KBM-7 (cell line): ENCODE data around the gene CASP1.

ENCODE experiments used
- DNase-seq: peaks from one replicate; pipeline ENCODE4 v3.0.0-alpha.2; 2015
- in situ Hi-C: fragments of 300-500 bp; cut with MboI; formaldehyde crosslinking; loops from 2 replicates; pipeline ENCODE4 v1.14.3; 2020; ENCODE audit warnings: low sequenced_read_pairs, low pct_unique_long_range_greater_than_20kb, mixed read lengths

Gene CASP1

DNA sequence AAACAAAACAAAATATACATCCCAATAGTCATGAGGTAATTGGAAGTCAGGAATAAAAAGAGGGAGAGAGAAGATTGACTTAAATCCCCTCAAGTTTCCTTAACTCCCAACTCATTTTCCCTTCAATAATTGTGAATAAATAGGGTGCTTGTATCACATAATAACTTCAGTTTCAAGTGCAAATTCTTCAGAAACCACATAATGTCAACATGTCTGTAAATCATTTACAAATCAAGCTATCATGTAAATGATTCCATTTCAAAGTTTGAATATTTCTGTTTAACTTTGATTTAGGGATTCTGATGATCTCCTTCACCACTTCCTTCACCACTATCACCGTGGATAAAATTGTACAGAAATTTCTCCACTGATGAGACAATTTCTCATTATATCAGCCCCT is 35.2 kb downstream of the CASP1 start:
- in situ Hi-C loops = no loop called here

DNA sequence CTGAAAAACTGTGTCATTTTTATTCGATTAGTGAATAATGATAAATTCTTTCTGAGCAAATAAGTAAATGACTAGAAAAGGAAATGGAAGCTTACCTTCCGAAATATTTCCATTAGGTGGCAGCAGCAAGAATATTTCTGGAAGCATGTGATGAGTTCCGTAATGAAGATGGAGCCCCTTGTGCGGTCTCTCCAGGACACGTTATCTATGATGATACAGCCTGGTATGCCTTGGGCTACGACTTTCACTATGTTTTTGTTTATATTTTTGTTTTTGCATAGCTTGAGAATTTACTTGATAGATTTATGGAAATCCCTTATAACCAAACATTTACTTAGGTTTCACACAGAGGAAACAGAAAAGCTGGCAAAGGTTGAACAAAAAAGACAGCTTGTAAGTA is 37.7 kb downstream of the CASP1 start:
- DNase-seq = peak; percentile 4
- in situ Hi-C loops = no loop called here

More for the DNA sequence above, 35.2 kb downstream of the CASP1 start:
- DNase-seq = no peak

DNA sequence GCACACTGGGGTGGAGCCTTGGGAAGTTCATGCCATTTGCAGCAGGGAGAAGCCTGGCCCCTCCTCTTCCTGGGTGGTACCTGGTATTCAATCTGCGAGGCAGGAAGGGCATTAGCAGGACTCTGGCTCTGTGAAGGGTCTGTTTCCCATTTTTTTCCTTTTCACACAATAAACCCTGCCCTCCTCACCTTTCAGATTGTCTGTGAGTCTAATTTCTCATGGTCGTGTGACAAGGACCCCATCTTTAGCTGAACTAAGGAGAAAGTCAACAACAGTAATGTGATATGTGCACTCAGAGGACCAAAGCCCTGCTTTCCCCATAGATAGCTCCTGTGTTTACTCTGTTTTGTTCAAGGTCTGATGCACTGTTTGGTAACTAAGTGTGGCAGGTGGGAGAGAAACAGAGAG is 39.9 kb downstream of the CASP1 start:
- in situ Hi-C loops = no loop called here
- no peak for DNase-seq

DNA sequence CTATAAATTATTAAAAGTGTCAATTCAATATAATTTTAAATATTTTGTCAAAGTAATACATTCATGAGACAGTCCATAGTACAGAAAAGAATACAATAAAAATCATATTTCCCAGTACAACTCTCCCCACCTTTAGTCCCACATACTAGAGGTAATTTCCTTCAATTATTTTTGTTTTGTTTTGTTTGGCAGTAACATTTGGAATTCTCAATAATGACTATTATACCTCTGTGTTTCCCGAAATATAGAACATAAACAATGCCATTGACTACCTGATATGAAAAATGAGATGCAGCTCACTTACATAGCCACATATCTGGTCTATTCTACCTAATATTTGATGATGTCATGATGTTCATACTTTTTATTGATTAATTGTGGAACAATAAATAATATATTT is 42.2 kb downstream of the CASP1 start:
- in situ Hi-C loops = no loop called here
- DNase-seq = no peak

DNA sequence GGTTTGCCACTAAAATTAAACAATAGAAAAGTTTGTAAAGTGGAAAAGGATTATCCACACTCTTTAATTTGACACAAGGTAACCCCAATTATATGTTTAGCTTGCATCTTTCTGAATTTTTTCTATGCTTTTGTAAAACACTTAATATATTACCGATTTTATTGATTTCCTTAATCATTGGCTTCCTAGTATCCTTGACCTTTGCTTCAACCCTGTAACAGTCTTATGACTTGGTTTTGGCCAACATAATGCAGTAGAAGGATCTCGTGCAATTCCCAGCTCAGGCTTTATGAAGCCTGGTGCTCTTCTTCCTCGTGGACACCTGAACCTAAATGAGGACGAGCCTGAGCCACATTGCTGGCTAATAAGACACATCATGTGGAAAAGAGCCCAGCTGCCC is 43.0 kb downstream of the CASP1 start:
- no peak for DNase-seq
- in situ Hi-C loops = no loop called here

DNA sequence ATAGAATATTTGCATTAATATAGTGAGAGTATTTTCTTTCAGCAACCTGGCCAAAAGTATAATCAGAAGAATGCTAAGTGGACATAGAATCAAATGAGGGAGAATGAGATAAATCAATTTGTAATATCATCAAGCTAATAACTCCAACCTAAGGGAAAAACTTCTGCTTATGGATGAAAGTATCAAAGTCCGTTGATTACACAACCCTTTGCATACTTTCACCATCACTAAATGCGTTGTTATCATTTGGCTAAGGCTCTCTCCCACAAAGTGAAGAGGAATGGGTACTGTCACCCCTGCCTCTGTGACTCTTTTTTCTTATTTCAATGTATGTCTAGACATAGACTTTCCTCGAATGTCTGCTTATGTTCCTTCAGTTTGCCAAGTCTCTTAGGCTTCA is 50.1 kb downstream of the CASP1 start:
- in situ Hi-C loops = no loop called here
- DNase-seq = no peak

DNA sequence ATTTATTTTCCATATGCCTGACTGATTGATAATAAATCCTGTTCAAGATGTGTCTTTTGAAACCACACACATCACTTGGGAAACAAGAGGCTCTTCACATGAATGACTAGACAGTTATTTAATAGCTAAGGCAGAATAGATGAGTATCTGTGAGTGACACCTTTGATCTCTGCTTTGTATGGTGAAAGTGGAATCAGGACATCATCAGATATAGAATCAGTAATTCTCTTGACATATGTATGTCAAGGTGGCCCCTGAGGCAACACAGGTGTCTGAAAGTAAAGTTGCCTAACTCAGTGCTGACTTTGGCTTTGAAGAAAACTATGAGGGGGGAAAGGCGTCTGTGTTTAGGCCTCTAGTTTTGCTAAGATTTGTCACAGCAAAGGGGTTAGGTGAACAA is 55.1 kb downstream of the CASP1 start:
- in situ Hi-C loops = no loop called here
- no peak for DNase-seq
